GM12891 (cell line): ENCODE results near the gene POFUT2.

Source experiments
- PAX5 ChIP-seq: IDR thresholded peaks from 2 replicates; pipeline ENCODE4 v1.6.1; 2011; ENCODE audit warnings: low read length, moderate library complexity, mild to moderate bottlenecking; ENCODE audit not compliant: insufficient read depth, severe bottlenecking
- POLR2A ChIP-seq: IDR thresholded peaks from 2 replicates; pipeline ENCODE4 v1.6.1; 2011; ENCODE audit warnings: low read depth, low read length, control low read depth
- POLR2AphosphoS5 ChIP-seq: IDR thresholded peaks from 2 replicates; pipeline ENCODE4 v1.6.1; 2011; ENCODE audit warnings: low read depth, low read length, control low read depth
- SPI1 ChIP-seq: IDR thresholded peaks from 2 replicates; pipeline ENCODE4 v1.6.1; 2011; ENCODE audit warnings: low read depth, low read length, control low read depth
- TAF1 ChIP-seq: IDR thresholded peaks from 2 replicates; pipeline ENCODE4 v1.6.1; 2011; ENCODE audit warnings: low read depth, low read length, control low read depth

GRCh38 chr21:45220714-45221490, 66.8 kb downstream of the POFUT2 start:
- TF ChIP-seq POLR2AphosphoS5, result no peak
- TF ChIP-seq POLR2A, result no peak
- no peak for TF ChIP-seq TAF1
- no peak for TF ChIP-seq PAX5
- no peak for TF ChIP-seq SPI1
